HUES64 (cell line): ENCODE results near the gene EHD3.

Source experiments
- H3K27ac ChIP-seq: 2 replicates; pipeline ENCODE4 v1.7.0; 2013; ENCODE audit warnings: low read depth, low read length, inconsistent platforms
- H3K27me3 ChIP-seq: 2 replicates; pipeline ENCODE4 v1.6.1; 2013; ENCODE audit warnings: mild to moderate bottlenecking, low read length; ENCODE audit not compliant: insufficient read depth
- H3K36me3 ChIP-seq: 2 replicates; pipeline ENCODE4 v1.6.1; 2013; ENCODE audit warnings: mild to moderate bottlenecking, low read length; ENCODE audit not compliant: insufficient read depth
- H3K4me1 ChIP-seq: 2 replicates; pipeline ENCODE4 v1.6.1; 2013; ENCODE audit warnings: mild to moderate bottlenecking, low read length, moderate library complexity; ENCODE audit not compliant: insufficient read depth
- H3K4me3 ChIP-seq: 2 replicates; pipeline ENCODE4 v1.5.1; 2013; ENCODE audit warnings: mild to moderate bottlenecking, low read length, moderate library complexity
- H3K9ac ChIP-seq: 2 replicates; pipeline ENCODE4 v1.6.1; 2013; ENCODE audit warnings: mild to moderate bottlenecking, low read depth, low read length
- H3K9me3 ChIP-seq: 2 replicates; pipeline ENCODE4 v1.6.1; 2013; ENCODE audit warnings: low read depth, low read length; ENCODE audit not compliant: insufficient read depth
- WGBS: fragments of 150-250, 120-280 bp; methylation state at CpG from one replicate; pipeline ENCODE4 v1.1.7; 2013; ENCODE audit warnings: missing lambda C conversion rate; 5-methylcytosine and 5-hydroxymethylcytosine counted together

The EHD3 gene

GRCh38 chr2:31237348-31238017, 3.5 kb downstream of the EHD3 start:
- no peak overlapping the region for H3K4me3 ChIP-seq
- no peak overlapping the region for H3K9ac ChIP-seq

GRCh38 chr2:31238126-31238905, 4.4 kb downstream of the EHD3 start:
- WGBS = 94% methylated on average over 10 of the region's 10 CpGs
- peaks cover 3% of the 10 kb centered on the region for H3K4me1 ChIP-seq
- H3K36me3 ChIP-seq = no peaks in the 10 kb centered on the region
- no peaks in the 10 kb centered on the region for H3K9me3 ChIP-seq
- H3K4me3 ChIP-seq = no peak overlapping the region
- H3K9ac ChIP-seq = no peak overlapping the region
- no peak overlapping the region for H3K27ac ChIP-seq
- peaks cover 13% of the 10 kb centered on the region for H3K27me3 ChIP-seq

More at GRCh38 chr2:31237348-31238017, 3.5 kb downstream of the EHD3 start:
- Histone ChIP-seq H3K9me3 (no peaks in the 10 kb centered on the region), H3K27ac (no peak overlapping the region), H3K27me3 (peaks cover 13% of the 10 kb centered on the region), H3K36me3 (no peaks in the 10 kb centered on the region), H3K4me1 (peaks cover 6% of the 10 kb centered on the region)
- WGBS = 98% methylated on average over 8 of the region's 9 CpGs

DNA sequence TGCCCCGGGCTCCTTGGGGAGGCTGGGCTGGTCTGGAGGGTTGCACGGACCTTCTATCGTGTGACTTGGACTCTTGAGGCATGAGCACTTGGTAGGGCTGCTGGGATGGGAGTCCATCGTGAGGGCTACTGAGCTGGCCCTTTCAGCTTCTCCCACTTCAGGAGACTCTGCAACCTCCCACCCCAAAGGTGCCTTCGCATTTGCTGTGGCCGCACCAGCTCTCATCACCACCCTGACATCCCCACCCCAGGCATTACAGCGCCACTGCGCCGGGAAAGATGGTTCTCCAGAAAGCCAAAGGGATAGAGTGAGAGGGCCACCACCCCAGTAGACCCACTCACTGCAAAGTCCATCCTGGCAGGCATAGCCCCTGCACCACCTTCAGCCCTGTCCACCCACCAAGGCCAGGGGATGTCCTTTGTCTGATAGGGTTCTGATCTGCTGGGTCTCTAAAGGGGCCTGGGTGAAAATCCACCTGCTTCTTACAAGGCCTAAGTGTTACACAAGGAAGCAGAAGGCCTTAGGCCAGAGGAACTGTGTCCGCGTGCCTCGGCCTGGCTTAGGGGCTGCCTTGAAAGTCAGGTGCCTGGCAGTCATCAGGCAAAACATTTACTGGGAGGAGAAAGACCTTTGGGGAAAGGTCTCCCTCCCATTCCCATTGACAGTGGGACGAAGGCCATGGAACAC, 5.1 kb downstream of the EHD3 start:
- no peaks in the 10 kb centered on the region for H3K9me3 ChIP-seq
- no peaks in the 10 kb centered on the region; the same call in 1 of the 2 replicates for H3K4me1 ChIP-seq
- no peak overlapping the region for H3K4me3 ChIP-seq
- no peaks in the 10 kb centered on the region for H3K36me3 ChIP-seq
- peaks cover 13% of the 10 kb centered on the region for H3K27me3 ChIP-seq
- WGBS = 95% methylated on average over 13 of the region's 13 CpGs
- H3K27ac ChIP-seq = no peak overlapping the region
- H3K9ac ChIP-seq = no peak overlapping the region

DNA sequence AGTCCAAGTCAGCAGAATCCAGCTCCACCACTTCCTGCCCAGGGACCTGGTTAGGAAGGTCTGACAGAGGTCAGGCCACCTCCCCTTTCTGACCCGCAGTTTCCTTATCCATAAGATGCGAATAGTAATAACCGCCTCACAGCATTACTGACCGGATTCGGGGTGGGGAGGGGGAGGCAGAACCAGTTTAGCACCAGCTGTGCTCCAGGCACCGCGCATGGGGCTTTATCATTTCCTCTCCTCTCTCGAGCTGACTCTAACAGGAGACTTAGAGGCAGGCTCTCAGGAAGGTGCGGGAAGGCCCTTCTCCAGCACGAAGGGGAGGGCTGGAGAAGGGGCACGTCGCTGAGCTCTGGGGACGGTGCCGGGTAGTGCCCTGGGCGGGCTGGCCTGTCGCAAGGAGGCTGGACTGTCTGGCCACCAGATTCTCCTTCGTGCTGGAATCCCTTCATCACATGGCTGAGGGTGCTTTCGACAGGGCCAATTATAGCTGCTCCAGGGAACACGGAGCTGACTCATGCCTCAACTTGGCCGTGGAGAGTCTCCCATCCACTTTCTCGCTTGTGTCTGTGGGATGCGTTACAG, 5.7 kb downstream of the EHD3 start:
- H3K36me3 ChIP-seq = 0 out of 2 replicates have a peak, but pooled peaks cover 5% of the 10 kb centered on the region
- H3K27me3 ChIP-seq = peaks cover 10% of the 10 kb centered on the region
- H3K4me1 ChIP-seq = no peaks in the 10 kb centered on the region; the same call in 1 of the 2 replicates
- no peak overlapping the region for H3K9ac ChIP-seq
- WGBS = 90% methylated on average over 22 of the region's 22 CpGs
- H3K27ac ChIP-seq = no peak overlapping the region
- H3K4me3 ChIP-seq = no peak overlapping the region
- H3K9me3 ChIP-seq = no peaks in the 10 kb centered on the region

- Histone ChIP-seq H3K9ac (no peak overlapping the region), H3K4me3 (no peak overlapping the region), H3K9me3 (no peaks in the 10 kb centered on the region), H3K27ac (no peak overlapping the region), H3K27me3 (no peaks in the 10 kb centered on the region; the same call in 1 of the 2 replicates), H3K4me1 (no peaks in the 10 kb centered on the region), H3K36me3 (0 out of 2 replicates have a peak, but pooled peaks cover 6% of the 10 kb centered on the region)
- 87% methylated on average over 11 of the region's 11 CpGs for WGBS
These were observed 6.7 kb downstream of the EHD3 start for GRCh38 chr2:31240381-31241365.

DNA sequence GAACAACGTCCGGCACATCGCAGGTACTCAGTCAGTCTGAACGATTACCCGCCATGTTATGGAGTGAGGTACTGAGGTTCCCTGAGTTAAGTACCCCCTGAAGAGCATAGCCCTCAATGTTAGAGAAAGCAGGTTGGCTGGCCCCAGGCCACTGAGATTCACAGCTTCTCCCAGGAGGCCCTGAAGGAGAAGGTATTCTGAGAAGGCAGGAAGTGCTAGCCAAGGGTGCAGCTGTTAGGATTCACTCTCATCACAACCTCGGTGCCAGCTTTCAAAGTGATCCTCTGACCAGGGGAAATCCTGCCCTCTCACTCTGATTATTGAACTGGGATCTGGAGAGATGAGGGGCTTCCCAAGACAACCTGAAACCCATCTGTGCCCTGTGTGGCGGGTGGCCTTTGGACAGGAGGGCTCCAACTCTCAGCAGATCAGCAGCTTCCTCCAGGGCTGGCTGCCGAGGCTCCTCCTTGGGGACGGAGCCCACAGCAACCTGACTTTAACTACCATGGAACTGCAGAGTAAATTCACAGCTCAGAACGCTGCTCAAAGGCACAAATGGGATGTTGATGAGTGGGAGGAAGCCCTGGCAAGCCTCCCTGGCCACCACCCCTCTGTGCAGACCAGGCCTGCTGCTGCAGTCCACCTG, 7.8 kb downstream of the EHD3 start:
- Histone ChIP-seq H3K9ac (no peak overlapping the region), H3K9me3 (no peaks in the 10 kb centered on the region), H3K36me3 (0 out of 2 replicates have a peak, but pooled peaks cover 6% of the 10 kb centered on the region), H3K27ac (no peak overlapping the region), H3K27me3 (no peaks in the 10 kb centered on the region), H3K4me1 (no peaks in the 10 kb centered on the region), H3K4me3 (no peak overlapping the region)
- WGBS = 93% methylated on average over 9 of the region's 10 CpGs

GRCh38 chr2:31243053-31243452, 9.1 kb downstream of the EHD3 start:
- WGBS = 99% methylated on average over 5 of the region's 5 CpGs
- H3K9me3 ChIP-seq = no peaks in the 10 kb centered on the region
- H3K9ac ChIP-seq = no peak overlapping the region
- no peaks in the 10 kb centered on the region for H3K27me3 ChIP-seq
- peaks cover 6% of the 10 kb centered on the region; the same call in 1 of the 2 replicates for H3K36me3 ChIP-seq
- H3K4me1 ChIP-seq = no peaks in the 10 kb centered on the region
- H3K4me3 ChIP-seq = no peak overlapping the region
- no peak overlapping the region for H3K27ac ChIP-seq

DNA sequence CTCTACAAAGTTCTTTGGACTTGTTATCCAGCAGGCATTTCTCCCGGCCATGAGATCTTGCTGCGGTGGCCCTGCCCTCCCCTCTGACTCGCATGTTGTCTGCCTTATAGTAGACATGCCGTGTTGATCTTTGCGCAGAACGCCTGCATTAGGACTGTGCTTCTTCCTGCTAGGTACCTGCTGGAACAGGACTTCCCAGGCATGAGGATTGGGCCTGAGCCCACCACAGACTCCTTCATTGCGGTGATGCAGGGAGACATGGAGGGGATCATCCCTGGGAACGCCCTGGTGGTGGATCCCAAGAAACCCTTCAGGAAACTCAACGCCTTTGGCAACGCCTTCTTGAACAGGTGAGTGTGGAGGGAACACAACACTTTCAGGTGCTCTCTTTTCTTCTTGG, 10.1 kb downstream of the EHD3 start:
- no peaks in the 10 kb centered on the region for H3K9me3 ChIP-seq
- H3K4me1 ChIP-seq = no peaks in the 10 kb centered on the region
- no peak overlapping the region for H3K27ac ChIP-seq
- WGBS = 95% methylated on average over 10 of the region's 10 CpGs
- H3K4me3 ChIP-seq = no peak overlapping the region
- no peak overlapping the region for H3K9ac ChIP-seq
- no peaks in the 10 kb centered on the region for H3K27me3 ChIP-seq
- peaks cover 8% of the 10 kb centered on the region; the same call in 1 of the 2 replicates for H3K36me3 ChIP-seq

GRCh38 chr2:31246184-31246852, 12.4 kb downstream of the EHD3 start:
- no peaks in the 10 kb centered on the region for H3K4me1 ChIP-seq
- peaks cover 8% of the 10 kb centered on the region; the same call in 1 of the 2 replicates for H3K36me3 ChIP-seq
- no peak overlapping the region for H3K27ac ChIP-seq
- no peak overlapping the region for H3K9ac ChIP-seq
- H3K9me3 ChIP-seq = no peaks in the 10 kb centered on the region
- WGBS = 84% methylated on average over 2 of the region's 3 CpGs
- H3K27me3 ChIP-seq = no peaks in the 10 kb centered on the region
- no peak overlapping the region for H3K4me3 ChIP-seq
